IMR-90 (cell line): Measurements from ENCODE around the gene ACTR3C. TPM values are rescaled to one million over a fixed set of nuclear protein-coding genes. Genes with fewer than 3 reads are reported as not detected.

Source experiments
- ATAC-seq: fragments of 200-7000 bp; cut with Tn5 transposase; 2 replicates; pipeline ENCODE4 v1.9.1; 2020; ENCODE audit warnings: low read depth, mild to moderate bottlenecking, moderate library complexity
- BruUV-seq: library from RNA; stranded (reverse); fragments of 400-500 nt; replicated peaks from 2 replicates; lab custom pipeline; 2021; lab: Mats Ljungman, UMichigan
- CTCF ChIA-PET: fragments of 300-600 bp; formaldehyde crosslinking; extraction: SDS; loops from one replicate; lab custom pipeline; 2021; ENCODE audit warnings: antibody characterized with exemption; lab: Yijun Ruan, JAX
- POLR2A ChIA-PET: fragments of 300-600 bp; sonication (Branson Sonifier 250); formaldehyde crosslinking; loops from one replicate; lab custom pipeline; 2022; ENCODE audit warnings: antibody characterized with exemption; ENCODE audit not compliant: unreplicated experiment; lab: Charles Lee
- DNase-seq: peaks from one replicate; pipeline ENCODE4 v3.0.0; 2013
- H2AFZ ChIP-seq: replicated peaks from 2 replicates; pipeline ENCODE3; 2013; ENCODE audit warnings: low read length, mild to moderate bottlenecking; ENCODE audit not compliant: poor library complexity
- H2AK5ac ChIP-seq: 2 replicates; pipeline ENCODE4 v1.6.1; 2013; ENCODE audit warnings: low read depth, low read length, inconsistent platforms
- H2AK9ac ChIP-seq: replicated peaks from 2 replicates; pipeline ENCODE3; 2013; ENCODE audit warnings: mild to moderate bottlenecking, low read depth, low read length, moderate library complexity; ENCODE audit not compliant: poor library complexity
- H2BK120ac ChIP-seq: 2 replicates; pipeline ENCODE4 v1.6.1; 2013; ENCODE audit warnings: low read depth, low read length, inconsistent platforms
- H2BK15ac ChIP-seq: 3 replicates; pipeline ENCODE4 v1.6.1; 2013; ENCODE audit warnings: low read depth, low read length, inconsistent platforms
- H2BK20ac ChIP-seq: 2 replicates; pipeline ENCODE4 v1.6.1; 2013; ENCODE audit warnings: low read depth, mild to moderate bottlenecking, inconsistent platforms, low read length, moderate library complexity
- H2BK5ac ChIP-seq: 2 replicates; pipeline ENCODE4 v1.6.1; 2013; ENCODE audit warnings: mild to moderate bottlenecking, low read depth, low read length, inconsistent platforms; ENCODE audit not compliant: poor library complexity, severe bottlenecking
- H3K14ac ChIP-seq: replicated peaks from 2 replicates; pipeline ENCODE4 v1.6.1; 2013; ENCODE audit warnings: low read depth, low read length, inconsistent platforms
- H3K18ac ChIP-seq: 2 replicates; pipeline ENCODE4 v1.6.1; 2013; ENCODE audit warnings: low read depth, low read length, control low read depth
- H3K23ac ChIP-seq: 2 replicates; pipeline ENCODE4 v1.6.1; 2013; ENCODE audit warnings: low read depth, low read length, inconsistent platforms
- H3K27ac ChIP-seq: 2 replicates; pipeline ENCODE4 v1.5.1; 2013; ENCODE audit warnings: mild to moderate bottlenecking, control low read depth, low read length; ENCODE audit not compliant: insufficient read depth
- H3K27me3 ChIP-seq: 2 replicates; pipeline ENCODE4 v1.6.1; 2013; ENCODE audit warnings: low read length; ENCODE audit not compliant: control insufficient read depth, insufficient read depth
- H3K36me3 ChIP-seq: 2 replicates; pipeline ENCODE4 v1.6.1; 2013; ENCODE audit warnings: low read length, mixed read lengths; ENCODE audit not compliant: control insufficient read depth, insufficient read depth
- H3K4ac ChIP-seq: 2 replicates; pipeline ENCODE4 v1.6.1; 2013; ENCODE audit warnings: low read depth, low read length, inconsistent platforms
- H3K4me1 ChIP-seq: 2 replicates; pipeline ENCODE4 v1.6.1; 2013; ENCODE audit warnings: low read length, mixed read lengths; ENCODE audit not compliant: control insufficient read depth, insufficient read depth
- H3K4me2 ChIP-seq: 2 replicates; pipeline ENCODE4 v1.6.1; 2013; ENCODE audit warnings: low read depth, mild to moderate bottlenecking, control low read depth, low read length, moderate library complexity
- H3K4me3 ChIP-seq: 2 replicates; pipeline ENCODE4 v1.5.1; 2013; ENCODE audit warnings: low read depth, mild to moderate bottlenecking, control low read depth, low read length, moderate library complexity; ENCODE audit not compliant: insufficient read depth
- H3K56ac ChIP-seq: 2 replicates; pipeline ENCODE4 v1.6.1; 2013; ENCODE audit warnings: low read length, inconsistent platforms; ENCODE audit not compliant: insufficient read depth; ENCODE audit errors: extremely low read depth
- H3K79me1 ChIP-seq, 2 experiments: 2 replicates each; pipeline ENCODE4 v1.6.1; 2013; ENCODE audit warnings: low read length in 2 of 2, inconsistent platforms in 1 of 2, low read depth in 1 of 2
- H3K9ac ChIP-seq: 2 replicates; pipeline ENCODE4 v1.6.1; 2013; ENCODE audit warnings: low read depth, low read length, control low read depth
- H3K9me1 ChIP-seq: 2 replicates; pipeline ENCODE4 v1.6.1; 2013; ENCODE audit warnings: low read length, inconsistent platforms; ENCODE audit not compliant: insufficient read depth
- H3K9me3 ChIP-seq: 2 replicates; pipeline ENCODE4 v1.6.1; 2013; ENCODE audit warnings: low read length; ENCODE audit not compliant: control insufficient read depth, insufficient read depth
- H4K20me1 ChIP-seq: 2 replicates; pipeline ENCODE4 v1.6.1; 2013; ENCODE audit warnings: low read length, inconsistent platforms; ENCODE audit not compliant: insufficient read depth
- H4K5ac ChIP-seq: 2 replicates; pipeline ENCODE4 v1.6.1; 2013; ENCODE audit warnings: mild to moderate bottlenecking, low read depth, low read length, control low read depth
- H4K8ac ChIP-seq, 2 experiments: 2 replicates each; pipeline ENCODE4 v1.6.1; 2013; ENCODE audit warnings: low read depth in 2 of 2, low read length in 2 of 2, control low read depth in 1 of 2, inconsistent platforms in 1 of 2
- H4K91ac ChIP-seq: 2 replicates; pipeline ENCODE4 v1.6.1; 2013; ENCODE audit warnings: low read depth, low read length, inconsistent platforms; ENCODE audit not compliant: insufficient read depth
- BHLHE40 ChIP-seq: fragments of 150-350 bp; IDR thresholded peaks from 2 replicates; pipeline ENCODE4 v1.6.1; 2016; ENCODE audit warnings: mild to moderate bottlenecking, low read depth, low read length
- CEBPB ChIP-seq: IDR thresholded peaks from 2 replicates; pipeline ENCODE4 v1.6.1; 2012; ENCODE audit warnings: low read depth, low read length, improper control_type of control experiment
- CHD1 ChIP-seq: IDR thresholded peaks from 2 replicates; pipeline ENCODE4 v1.6.1; 2012; ENCODE audit warnings: low read depth, low read length, improper control_type of control experiment
- CTCF ChIP-seq: conservative IDR thresholded peaks from 2 replicates; pipeline ENCODE4 v1.5.1; 2012; ENCODE audit warnings: mild to moderate bottlenecking, low read depth, low read length, improper control_type of control experiment
- FOS ChIP-seq: fragments of 150-350 bp; IDR thresholded peaks from 2 replicates; pipeline ENCODE4 v1.6.1; 2016; ENCODE audit warnings: low read depth, low read length
- MAFK ChIP-seq: IDR thresholded peaks from 2 replicates; pipeline ENCODE4 v1.6.1; 2012; ENCODE audit warnings: low read depth, low read length, improper control_type of control experiment
- MAZ ChIP-seq: IDR thresholded peaks from 2 replicates; pipeline ENCODE4 v1.6.1; 2012; ENCODE audit warnings: low read depth, mild to moderate bottlenecking, low read length, improper control_type of control experiment, moderate library complexity, borderline replicate concordance
- MXI1 ChIP-seq: IDR thresholded peaks from 2 replicates; pipeline ENCODE4 v1.6.1; 2012; ENCODE audit warnings: low read depth, mild to moderate bottlenecking, low read length, moderate library complexity, borderline replicate concordance
- NFE2L2 ChIP-seq: fragments of 150-350 bp; IDR thresholded peaks from 2 replicates; pipeline ENCODE4 v1.6.1; 2016; ENCODE audit warnings: low read depth, mild to moderate bottlenecking, low read length
- POLR2A ChIP-seq: IDR thresholded peaks from 2 replicates; pipeline ENCODE4 v1.6.1; 2012; ENCODE audit warnings: mild to moderate bottlenecking, low read depth, low read length
- RAD21 ChIP-seq: IDR thresholded peaks from 2 replicates; pipeline ENCODE4 v1.6.1; 2012; ENCODE audit warnings: low read length, improper control_type of control experiment
- RCOR1 ChIP-seq: IDR thresholded peaks from 2 replicates; pipeline ENCODE4 v1.6.1; 2012; ENCODE audit warnings: mild to moderate bottlenecking, low read length, improper control_type of control experiment; ENCODE audit not compliant: insufficient replicate concordance
- RFX5 ChIP-seq: IDR thresholded peaks from 2 replicates; pipeline ENCODE4 v1.8.0; 2012; ENCODE audit warnings: low read depth, mild to moderate bottlenecking, low read length, moderate library complexity
- WGBS, 2 experiments: methylation state at CpG; one replicate each; pipeline versions ENCODE4 v1.1.5 to v1.1.7; 2013; ENCODE audit warnings: missing lambda C conversion rate in 2 of 2; ENCODE audit not compliant: insufficient read length in 1 of 2; ENCODE audit errors: extremely low coverage in 2 of 2; 5-methylcytosine and 5-hydroxymethylcytosine counted together
- dilution Hi-C: fragments of 300-500 bp; cut with HindIII; formaldehyde crosslinking; loops from one replicate; pipeline ENCODE4 v1.14.3; 2018; ENCODE audit warnings: low sequenced_read_pairs; ENCODE audit not compliant: unreplicated experiment
- in situ Hi-C: fragments of 300-500 bp; cut with MboI; formaldehyde crosslinking; loops from 3 replicates; pipeline ENCODE4 v1.14.3; 2019; ENCODE audit warnings: low sequenced_read_pairs, inconsistent platforms, mixed read lengths
- intact Hi-C: fragments of 100-400 bp; cut with micrococcal nuclease; formaldehyde crosslinking; loops from 2 replicates; pipeline ENCODE4 v1.10.0; 2022
- polyA plus RNA-seq, 3 experiments: library from polyadenylated mRNA; depleted of rRNA; stranded (reverse); fragments of >200 nt; gene quantifications; 2 replicates each; pipeline ENCODE4 v1.2.3, GENCODE V29; 2012; ENCODE audit warnings: low replicate concordance in 1 of 3
- total RNA-seq: library from RNA; depleted of rRNA; stranded (reverse); fragments of >200 nt; gene quantifications from 2 replicates; pipeline ENCODE4 v1.2.3, GENCODE V29; 2012
- TF ChIP-seq, protein P1 (sequence below): fragments of 150-350 bp; IDR thresholded peaks from 2 replicates; pipeline ENCODE4 v1.6.1; 2016; ENCODE audit warnings: low read depth, mild to moderate bottlenecking, low read length, moderate library complexity, borderline replicate concordance
- TF ChIP-seq, protein P2 (sequence below): fragments of 150-350 bp; IDR thresholded peaks from 2 replicates; pipeline ENCODE4 v1.6.1; 2017; ENCODE audit warnings: mild to moderate bottlenecking, antibody characterized with exemption, low read length, low read depth

Gene ACTR3C
- total and polyA plus RNA-seq, 2 of the 4 experiments (the other 2 are of a cell fraction) = not detected

DNA sequence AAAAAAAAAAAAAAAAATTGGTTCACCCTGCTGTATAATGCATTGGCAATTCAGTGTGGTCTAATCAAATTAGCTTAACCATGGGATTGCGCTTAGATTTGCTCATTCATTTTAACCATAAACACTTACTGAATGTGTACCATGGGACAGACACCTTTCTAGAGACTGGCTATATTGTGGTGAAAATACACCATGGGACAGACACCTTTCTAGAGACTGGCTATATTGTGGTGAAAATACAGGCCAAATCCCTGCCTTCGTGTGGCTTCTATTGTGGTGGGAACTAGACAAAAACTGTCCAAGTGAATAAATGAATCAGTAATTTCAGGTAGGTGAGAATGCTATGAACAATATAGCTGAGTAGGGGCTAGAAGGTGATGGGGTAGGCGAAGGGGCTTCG lies 35.1 kb upstream of the ACTR3C start:
- Histone ChIP-seq H3K27me3 (peaks cover 2% of the 10 kb centered on the region; the same call in 1 of the 2 replicates), H4K5ac (no peak overlapping the region), H3K36me3 (no peaks in the 10 kb centered on the region), H4K91ac (no peak overlapping the region), H3K9ac (no peak overlapping the region), H4K20me1 (no peaks in the 10 kb centered on the region), H3K18ac (no peak overlapping the region), H3K14ac (no peak overlapping the region), H3K79me1 (no peaks in the 10 kb centered on the region), H2BK15ac (no peak overlapping the region), H3K23ac (no peak overlapping the region), H3K9me3 (no peaks in the 10 kb centered on the region), H2BK20ac (no peak overlapping the region), H2BK120ac (no peak overlapping the region), H4K8ac (no peak overlapping the region), H3K4ac (no peak overlapping the region), H3K4me3 (no peak overlapping the region), H2BK5ac (no peak overlapping the region), H2AFZ (no peak overlapping the region), H2AK5ac (no peak overlapping the region), H3K56ac (no peak overlapping the region), H3K4me2 (no peak overlapping the region), H2AK9ac (no peak overlapping the region), H3K4me1 (no peaks in the 10 kb centered on the region; the same call in 1 of the 2 replicates), H3K27ac (no peak overlapping the region), H3K9me1 (no peaks in the 10 kb centered on the region; the same call in 1 of the 2 replicates)
- CTCF ChIA-PET = interaction anchor here (0.5 to 0.7 kb wide), 4 partner anchors 49 to 1558 kb away, joined by 3 to 6 read pairs (median 3); no protein-coding TSS in a partner anchor
- ATAC-seq = no peak
- DNase-seq = no peak
- POLR2A ChIA-PET = no interaction called here
- 100% methylated on average over 3 of the region's 4 CpGs; no CpG with 5 or more reads in 1 of the 2 experiments for WGBS, 2 experiments
- no TSS peak for BruUV-seq
- dilution Hi-C loops (no loop called here), in situ Hi-C loops (no loop called here), intact Hi-C loops (no loop called here)
- TF ChIP-seq BHLHE40 (no peak), CTCF (no peak), NFE2L2 (no peak), MAZ (no peak), CHD1 (no peak), RCOR1 (no peak), FOS (no peak), POLR2A (no peak), CEBPB (no peak), RAD21 (no peak), RFX5 (no peak), MAFK (no peak), MXI1 (no peak)
- TF ChIP-seq, protein P1, sequence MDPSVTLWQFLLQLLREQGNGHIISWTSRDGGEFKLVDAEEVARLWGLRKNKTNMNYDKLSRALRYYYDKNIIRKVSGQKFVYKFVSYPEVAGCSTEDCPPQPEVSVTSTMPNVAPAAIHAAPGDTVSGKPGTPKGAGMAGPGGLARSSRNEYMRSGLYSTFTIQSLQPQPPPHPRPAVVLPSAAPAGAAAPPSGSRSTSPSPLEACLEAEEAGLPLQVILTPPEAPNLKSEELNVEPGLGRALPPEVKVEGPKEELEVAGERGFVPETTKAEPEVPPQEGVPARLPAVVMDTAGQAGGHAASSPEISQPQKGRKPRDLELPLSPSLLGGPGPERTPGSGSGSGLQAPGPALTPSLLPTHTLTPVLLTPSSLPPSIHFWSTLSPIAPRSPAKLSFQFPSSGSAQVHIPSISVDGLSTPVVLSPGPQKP = no peak
- TF ChIP-seq, protein P2, sequence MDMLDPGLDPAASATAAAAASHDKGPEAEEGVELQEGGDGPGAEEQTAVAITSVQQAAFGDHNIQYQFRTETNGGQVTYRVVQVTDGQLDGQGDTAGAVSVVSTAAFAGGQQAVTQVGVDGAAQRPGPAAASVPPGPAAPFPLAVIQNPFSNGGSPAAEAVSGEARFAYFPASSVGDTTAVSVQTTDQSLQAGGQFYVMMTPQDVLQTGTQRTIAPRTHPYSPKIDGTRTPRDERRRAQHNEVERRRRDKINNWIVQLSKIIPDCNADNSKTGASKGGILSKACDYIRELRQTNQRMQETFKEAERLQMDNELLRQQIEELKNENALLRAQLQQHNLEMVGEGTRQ = no peak
